Brain microvascular endothelial cell (primary cell): ENCODE measurements around the gene HS1BP3.
A peak's percentile ranks its signal among the peaks of the same experiment; 100 is the strongest.

Experiments
- DNase-seq: peaks from one replicate; pipeline ENCODE4 v3.0.0-alpha.2; 2020
- H3K27ac ChIP-seq: fragments of 250-450 bp; sonication (Bioruptor Pico); 2 replicates; pipeline ENCODE4 v1.5.1; 2020; ENCODE audit warnings: mild to moderate bottlenecking, moderate library complexity
- H3K27me3 ChIP-seq: fragments of 250-450 bp; sonication (Bioruptor Pico); replicated peaks from 2 replicates; pipeline ENCODE4 v1.5.1; 2020; ENCODE audit warnings: mild to moderate bottlenecking
- H3K36me3 ChIP-seq: fragments of 250-450 bp; sonication (Bioruptor Pico); replicated peaks from 2 replicates; pipeline ENCODE4 v1.5.1; 2020; ENCODE audit warnings: mild to moderate bottlenecking
- H3K4me3 ChIP-seq: 2 replicates; pipeline ENCODE4 v1.5.1; 2011; ENCODE audit warnings: low read depth, mild to moderate bottlenecking, control low read depth, low read length, moderate library complexity
- in situ Hi-C: cut with HindIII; loops from 2 replicates; pipeline ENCODE4 v1.10.0; 2017; ENCODE audit warnings: low sequenced_read_pairs, low pct_ligation_motif_present
- TF ChIP-seq, protein P1 (sequence below): IDR thresholded peaks from 2 replicates; pipeline ENCODE4 v1.5.1; 2011; ENCODE audit warnings: low read depth, mild to moderate bottlenecking, moderate library complexity, low read length, control low read depth, inconsistent platforms; ENCODE audit errors: missing control alignments

HS1BP3 gene

DNA sequence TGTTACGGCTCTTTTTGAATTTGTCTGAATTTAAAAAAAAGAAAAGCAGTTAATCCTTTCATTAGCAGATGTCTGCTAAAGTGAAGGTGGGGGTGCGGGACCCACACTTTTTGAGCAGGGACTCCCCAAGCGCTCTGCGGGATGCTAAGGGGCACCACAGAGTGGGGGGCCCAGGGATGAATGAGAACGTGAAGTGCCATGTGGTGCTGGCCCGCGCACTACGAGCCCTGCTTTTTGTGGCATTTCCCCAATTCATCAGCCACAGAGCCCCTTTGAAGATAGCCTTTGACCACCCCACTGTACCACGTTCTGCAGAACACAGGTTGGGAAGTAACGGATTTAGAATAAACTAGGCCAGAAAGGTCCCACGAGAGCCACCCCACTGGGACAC is 28.6 kb downstream of the HS1BP3 start:
- TF ChIP-seq, protein P1, sequence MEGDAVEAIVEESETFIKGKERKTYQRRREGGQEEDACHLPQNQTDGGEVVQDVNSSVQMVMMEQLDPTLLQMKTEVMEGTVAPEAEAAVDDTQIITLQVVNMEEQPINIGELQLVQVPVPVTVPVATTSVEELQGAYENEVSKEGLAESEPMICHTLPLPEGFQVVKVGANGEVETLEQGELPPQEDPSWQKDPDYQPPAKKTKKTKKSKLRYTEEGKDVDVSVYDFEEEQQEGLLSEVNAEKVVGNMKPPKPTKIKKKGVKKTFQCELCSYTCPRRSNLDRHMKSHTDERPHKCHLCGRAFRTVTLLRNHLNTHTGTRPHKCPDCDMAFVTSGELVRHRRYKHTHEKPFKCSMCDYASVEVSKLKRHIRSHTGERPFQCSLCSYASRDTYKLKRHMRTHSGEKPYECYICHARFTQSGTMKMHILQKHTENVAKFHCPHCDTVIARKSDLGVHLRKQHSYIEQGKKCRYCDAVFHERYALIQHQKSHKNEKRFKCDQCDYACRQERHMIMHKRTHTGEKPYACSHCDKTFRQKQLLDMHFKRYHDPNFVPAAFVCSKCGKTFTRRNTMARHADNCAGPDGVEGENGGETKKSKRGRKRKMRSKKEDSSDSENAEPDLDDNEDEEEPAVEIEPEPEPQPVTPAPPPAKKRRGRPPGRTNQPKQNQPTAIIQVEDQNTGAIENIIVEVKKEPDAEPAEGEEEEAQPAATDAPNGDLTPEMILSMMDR: no peak
- in situ Hi-C loops: no loop called here
- Histone ChIP-seq H3K36me3 (no peaks in the 10 kb centered on the region), H3K27ac (no peak overlapping the region), H3K27me3 (no peaks in the 10 kb centered on the region), H3K4me3 (no peak overlapping the region)
- DNase-seq: no peak

GRCh38 chr2:20621366-20622295 is 29.3 kb downstream of the HS1BP3 start:
- no peak for DNase-seq

DNA sequence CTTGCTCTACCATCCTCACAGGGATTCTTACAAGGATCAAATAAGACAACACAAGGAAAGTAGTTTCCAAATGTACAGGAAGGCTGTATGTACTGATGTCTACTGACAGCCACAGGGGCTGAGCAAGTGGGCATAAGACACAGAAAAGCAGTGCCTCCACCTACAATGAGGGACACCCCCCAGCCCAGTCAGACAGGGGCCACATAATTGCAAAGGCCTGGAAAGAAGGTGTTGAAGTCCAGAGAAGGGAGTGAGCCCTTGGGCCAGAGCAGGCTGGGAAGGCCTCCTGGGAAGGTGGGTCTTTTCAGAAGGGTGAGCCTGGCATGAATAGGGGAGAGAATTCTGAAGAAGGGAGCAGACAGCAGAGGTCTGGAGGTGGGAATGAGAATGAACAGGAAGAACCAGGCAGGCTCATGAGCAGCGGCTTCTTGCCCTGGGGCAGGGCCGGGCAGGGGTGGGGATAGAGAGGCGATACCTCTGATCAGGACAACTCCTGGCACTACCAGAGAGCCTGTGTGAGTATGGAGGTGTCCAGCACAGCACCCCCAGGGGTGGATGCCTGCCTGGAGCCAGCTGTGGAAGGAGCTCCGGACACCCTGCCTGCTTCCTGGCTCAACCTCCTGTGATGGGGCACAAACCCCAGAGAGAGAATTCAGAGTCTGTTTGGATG is 30.1 kb downstream of the HS1BP3 start:
- TF ChIP-seq, protein P1: no peak
- H3K27ac ChIP-seq: no peak overlapping the region
- no peak overlapping the region for H3K4me3 ChIP-seq
- no peak for DNase-seq
- H3K27me3 ChIP-seq: no peaks in the 10 kb centered on the region
- in situ Hi-C loops: no loop called here
- no peaks in the 10 kb centered on the region for H3K36me3 ChIP-seq

More at GRCh38 chr2:20621366-20622295, 29.3 kb downstream of the HS1BP3 start:
- Histone ChIP-seq H3K4me3 (no peak overlapping the region), H3K36me3 (no peaks in the 10 kb centered on the region), H3K27me3 (no peaks in the 10 kb centered on the region), H3K27ac (no peak overlapping the region)
- in situ Hi-C loops: no loop called here
- TF ChIP-seq, protein P1: no peak

GRCh38 chr2:20620271-20620681 is 30.6 kb downstream of the HS1BP3 start:
- TF ChIP-seq, protein P1: no peak
- Histone ChIP-seq H3K36me3 (no peaks in the 10 kb centered on the region), H3K27ac (no peak overlapping the region), H3K27me3 (no peaks in the 10 kb centered on the region), H3K4me3 (no peak overlapping the region)
- in situ Hi-C loops: no loop called here
- no peak for DNase-seq

DNA sequence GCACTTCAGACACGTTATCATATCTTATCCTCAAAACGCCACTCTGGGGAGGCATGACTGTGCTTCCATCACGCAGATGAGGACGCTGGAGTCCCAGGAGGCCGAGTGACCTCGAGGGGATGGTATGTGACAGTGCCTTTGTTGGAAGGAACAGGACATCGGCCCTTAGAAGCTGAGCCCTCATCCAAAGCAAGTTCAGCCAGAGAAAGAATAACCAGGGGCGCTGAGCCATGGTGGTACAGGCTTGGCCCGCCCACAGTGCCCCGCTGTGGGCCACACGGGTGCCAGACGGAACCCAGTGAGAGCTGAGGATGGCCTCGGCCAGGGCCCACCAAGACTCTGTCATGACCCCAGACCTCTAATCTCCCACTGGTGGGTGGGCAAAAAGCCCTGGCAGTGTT is 31.3 kb downstream of the HS1BP3 start:
- H3K27me3 ChIP-seq: no peaks in the 10 kb centered on the region
- DNase-seq: peak; percentile 43
- no peak overlapping the region for H3K27ac ChIP-seq
- no peak overlapping the region for H3K4me3 ChIP-seq
- TF ChIP-seq, protein P1: no peak
- in situ Hi-C loops: no loop called here
- no peaks in the 10 kb centered on the region for H3K36me3 ChIP-seq
